Kidney (tissue), 22 donors: Measurements from ENCODE around the gene C20orf202. TPM values are rescaled to one million over a fixed set of nuclear protein-coding genes. Genes with fewer than 3 reads are reported as not detected.

Source experiments
- DNase-seq, 5 donors: peaks; one replicate each; pipeline ENCODE4 v3.0.0-alpha.2; 2013 to 2020
- FAIRE-seq: peaks from 2 replicates; lab custom pipeline; 2012; peaks lifted over from hg19 to GRCh38; lab: Jason Lieb, UNC
- H3K27ac ChIP-seq, 2 donors: one replicate each; pipeline ENCODE4 v1.7.0; 2013; ENCODE audit warnings: low read depth in 2 of 2, low read length in 2 of 2, inconsistent platforms in 1 of 2
- H3K27me3 ChIP-seq: one replicate; pipeline ENCODE4 v1.7.1; 2013; ENCODE audit warnings: low read length, inconsistent platforms; ENCODE audit not compliant: control insufficient read depth, insufficient read depth
- H3K36me3 ChIP-seq, 3 donors: one replicate each; pipeline versions ENCODE4 v1.7.0 to v1.7.1; 2013; ENCODE audit warnings: low read length in 3 of 3, control low read depth in 1 of 3, inconsistent platforms in 1 of 3; ENCODE audit not compliant: insufficient read depth in 3 of 3, control insufficient read depth in 2 of 3
- H3K4me1 ChIP-seq, 3 donors: one replicate each; pipeline versions ENCODE4 v1.7.0 to v1.7.1; 2013; ENCODE audit warnings: low read length in 3 of 3, inconsistent platforms in 1 of 3, low read depth in 1 of 3; ENCODE audit not compliant: control insufficient read depth in 2 of 3, insufficient read depth in 2 of 3
- H3K4me3 ChIP-seq, 3 donors: one replicate each; pipeline versions ENCODE4 v1.7.0 to v1.8.1; 2013; ENCODE audit warnings: low read length in 3 of 3, control low read depth in 1 of 3, inconsistent platforms in 1 of 3
- H3K9ac ChIP-seq, 3 donors: one replicate each; pipeline versions ENCODE4 v1.7.0 to v1.7.1; 2013; ENCODE audit warnings: low read length in 3 of 3, control low read depth in 1 of 3, inconsistent platforms in 1 of 3
- H3K9me3 ChIP-seq, 3 donors: one replicate each; pipeline versions ENCODE4 v1.7.0 to v1.7.1; 2013; ENCODE audit warnings: low read length in 3 of 3, control low read depth in 1 of 3, inconsistent platforms in 1 of 3; ENCODE audit not compliant: control insufficient read depth in 2 of 3, insufficient read depth in 1 of 3
- intact Hi-C: fragments of 100-400 bp; cut with DNase I; formaldehyde crosslinking; loops from one replicate; pipeline ENCODE4 v1.11.1; 2022
- long read RNA-seq, 10 donors: library from polyadenylated mRNA in 1 of 10; unstranded in 1 of 10; transcript quantifications; one replicate each; pipeline ENCODE4 v2.0.0 and lab custom pipeline, GENCODE V29; 2021 to 2026
- polyA plus RNA-seq: library from polyadenylated mRNA; stranded (reverse); fragments of 350-450 nt; fragmentation: Illumina TruSeq; extraction: RNeasy Lipid Tissue Mini Kit (QIAGEN cat#74804); gene quantifications from one replicate; pipeline ENCODE4 v1.2.3, GENCODE V29; 2014; ENCODE audit warnings: low read depth, low replicate concordance; ENCODE audit not compliant: insufficient read depth
- total RNA-seq: library from RNA; stranded (reverse); fragmentation: NEBNext Ultra II Directional; extraction: Animal tissue kit (Norgen Biotek cat#: 25700); gene quantifications from one replicate; pipeline ENCODE4 v1.2.1, GENCODE V29; 2021
- TF ChIP-seq, protein P1 (sequence below): IDR thresholded peaks from 3 replicates; pipeline ENCODE4 v1.5.1; 2012; ENCODE audit warnings: mild to moderate bottlenecking, moderate library complexity, borderline replicate concordance; ENCODE audit not compliant: insufficient read depth; ENCODE audit errors: extremely low read depth
- donor health status: control.
- donor health status: control.
- donor health status: control.
- donor health status: control.
- donor health status: control.
- donor health status: DM: yes; HTN: yes; CAD: no.
- donor health status: Normal renal cell carcinoma (clear cell type).

Gene C20orf202
- total RNA-seq (0.16 TPM), polyA plus RNA-seq (0.73 TPM)
- long read RNA-seq, donor 1: 0 reads
- long read RNA-seq, donor 2: 0 reads
- long read RNA-seq, donor 3: 0 reads
- long read RNA-seq, donor 4, partial matches to known transcripts: 0 of 1 reads
- long read RNA-seq, donor 4, other reads (novel, unspliced or antisense): 0 of 1 reads
- long read RNA-seq, donor 5: 0 reads
- long read RNA-seq, donor 6: 0 reads
- long read RNA-seq, donor 7: 0 reads
- long read RNA-seq, donor 8: 0 reads
- long read RNA-seq, donor 9, partial matches to known transcripts: 0 of 1 reads
- long read RNA-seq, donor 9, other reads (novel, unspliced or antisense): 0 of 1 reads
- long read RNA-seq, donor 10, partial matches to known transcripts: 0 of 1 reads
- long read RNA-seq, donor 10, other reads (novel, unspliced or antisense): 0 of 1 reads

DNA sequence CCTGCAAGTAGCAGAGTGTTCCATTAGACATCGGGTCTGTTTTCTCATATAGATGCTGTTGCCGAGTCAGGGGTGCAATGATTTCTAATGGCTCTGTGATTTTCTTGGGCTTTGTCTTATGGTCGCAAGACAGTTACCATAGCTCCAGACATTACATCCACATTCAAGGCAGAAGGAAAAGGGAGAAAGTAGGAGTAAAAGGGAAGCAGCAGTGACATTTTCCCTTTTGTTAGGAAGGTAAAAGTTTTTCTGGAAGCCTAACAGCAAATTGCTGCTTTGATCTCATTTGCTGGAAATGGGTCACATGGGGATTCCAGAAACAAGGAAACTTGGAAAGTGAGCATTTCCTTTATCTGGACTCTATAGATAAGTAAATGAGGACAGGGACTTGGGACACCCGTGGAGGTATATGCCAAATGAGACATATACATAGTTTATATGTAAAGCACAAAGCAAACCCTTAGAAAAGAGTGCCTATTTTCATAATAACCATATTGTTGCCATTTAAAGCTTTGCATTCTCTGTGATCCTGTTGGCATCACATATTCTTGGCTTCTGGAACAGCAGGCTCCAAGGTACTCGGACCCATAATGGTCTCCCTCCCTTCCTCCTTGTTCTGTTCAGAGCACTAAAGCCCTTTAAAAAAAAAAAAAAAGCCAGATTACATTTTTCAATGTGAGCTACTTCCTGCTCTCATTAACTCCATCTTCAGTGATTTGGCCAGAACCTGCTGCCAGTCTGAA is at the start of gene C20orf202:
Gene C20orf202 (plus strand): TSS at position 693 of the 743 bp plus-strand sequence. CDS start 132 bp downstream, outside the sequence.
- no peak for DNase-seq
- H3K27me3 ChIP-seq: no peaks in the 10 kb centered on the region
- peaks cover 0 to 5% (median 0%) of the 10 kb centered on the region in 3 donors for H3K4me1 ChIP-seq
- no peak within 1 kb of the TSS for H3K4me3 ChIP-seq
- TF ChIP-seq, protein P1, sequence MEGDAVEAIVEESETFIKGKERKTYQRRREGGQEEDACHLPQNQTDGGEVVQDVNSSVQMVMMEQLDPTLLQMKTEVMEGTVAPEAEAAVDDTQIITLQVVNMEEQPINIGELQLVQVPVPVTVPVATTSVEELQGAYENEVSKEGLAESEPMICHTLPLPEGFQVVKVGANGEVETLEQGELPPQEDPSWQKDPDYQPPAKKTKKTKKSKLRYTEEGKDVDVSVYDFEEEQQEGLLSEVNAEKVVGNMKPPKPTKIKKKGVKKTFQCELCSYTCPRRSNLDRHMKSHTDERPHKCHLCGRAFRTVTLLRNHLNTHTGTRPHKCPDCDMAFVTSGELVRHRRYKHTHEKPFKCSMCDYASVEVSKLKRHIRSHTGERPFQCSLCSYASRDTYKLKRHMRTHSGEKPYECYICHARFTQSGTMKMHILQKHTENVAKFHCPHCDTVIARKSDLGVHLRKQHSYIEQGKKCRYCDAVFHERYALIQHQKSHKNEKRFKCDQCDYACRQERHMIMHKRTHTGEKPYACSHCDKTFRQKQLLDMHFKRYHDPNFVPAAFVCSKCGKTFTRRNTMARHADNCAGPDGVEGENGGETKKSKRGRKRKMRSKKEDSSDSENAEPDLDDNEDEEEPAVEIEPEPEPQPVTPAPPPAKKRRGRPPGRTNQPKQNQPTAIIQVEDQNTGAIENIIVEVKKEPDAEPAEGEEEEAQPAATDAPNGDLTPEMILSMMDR: no peak
- H3K9me3 ChIP-seq: no peaks in the 10 kb centered on the region
- H3K9ac ChIP-seq: no peak within 1 kb of the TSS
- intact Hi-C loops: no loop called here
- FAIRE-seq: no peak
- no peaks in the 10 kb centered on the region for H3K36me3 ChIP-seq
- no peak within 1 kb of the TSS for H3K27ac ChIP-seq

DNA sequence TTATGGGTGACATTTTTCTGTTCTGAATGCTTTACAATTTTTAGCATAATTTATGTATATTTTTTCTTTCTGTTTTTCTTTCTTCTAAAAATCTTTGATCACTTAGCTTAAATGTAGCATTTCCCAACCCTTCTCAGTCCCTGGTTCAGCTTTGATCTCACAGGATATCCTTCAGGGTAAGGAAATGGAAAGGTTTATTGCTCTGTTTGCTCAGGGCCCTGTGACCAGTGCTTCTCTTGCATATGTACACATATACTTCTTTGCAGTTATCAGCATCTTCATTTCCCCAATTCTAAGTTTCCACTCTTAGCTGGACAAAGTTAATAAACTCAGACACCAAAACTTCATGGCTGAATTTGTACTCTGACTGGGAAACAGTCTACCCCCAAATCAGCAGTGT is 49.0 kb upstream of the C20orf202 start:
- Histone ChIP-seq H3K9me3 (no peaks in the 10 kb centered on the region), H3K4me3 (no peak overlapping the region), H3K36me3 (peaks cover 0 to 15% (median 8%) of the 10 kb centered on the region in 3 donors), H3K27me3 (no peaks in the 10 kb centered on the region), H3K9ac (no peak overlapping the region), H3K4me1 (no peaks in the 10 kb centered on the region), H3K27ac (no peak overlapping the region)
- DNase-seq (no peak), FAIRE-seq (no peak)
- TF ChIP-seq, protein P1: no peak
- intact Hi-C loops: no loop called here

DNA sequence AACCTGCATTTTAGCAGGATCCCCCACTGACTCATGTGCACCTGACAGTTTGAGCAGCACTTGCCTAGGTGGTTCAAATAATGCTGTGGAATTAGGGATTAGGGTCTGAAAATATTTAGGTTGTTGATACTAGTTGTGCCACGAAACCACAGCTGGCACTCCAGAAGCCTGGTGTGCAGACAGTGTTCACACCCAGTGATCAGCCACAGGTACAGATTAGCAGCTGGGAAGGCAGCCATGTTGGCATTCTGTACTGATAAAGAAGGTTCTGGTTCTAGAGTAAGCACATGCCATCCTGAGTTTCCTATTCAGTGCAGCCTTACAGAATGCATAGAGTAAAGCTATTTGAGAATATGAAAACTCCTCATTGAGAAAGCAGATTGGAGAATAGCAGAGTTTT is 48.6 kb upstream of the C20orf202 start:
- no peak for DNase-seq
- Histone ChIP-seq H3K36me3 (peaks cover 0 to 15% (median 8%) of the 10 kb centered on the region in 3 donors), H3K4me3 (no peak overlapping the region), H3K9me3 (no peaks in the 10 kb centered on the region), H3K27me3 (no peaks in the 10 kb centered on the region), H3K9ac (no peak overlapping the region), H3K4me1 (no peaks in the 10 kb centered on the region), H3K27ac (no peak overlapping the region)
- TF ChIP-seq, protein P1: no peak
- no peak for FAIRE-seq
- intact Hi-C loops: no loop called here
